AG04449 (cell line): ENCODE data around the gene KSR2.

ENCODE experiments used
- CTCF ChIA-PET: fragments of 350-600 bp; formaldehyde crosslinking; extraction: SDS; loops from one replicate; lab custom pipeline; 2021; ENCODE audit warnings: antibody characterized with exemption; lab: Yijun Ruan, JAX
- POLR2A ChIA-PET: fragments of 400-600, 350-600 bp; formaldehyde crosslinking; extraction: SDS; loops from one replicate; lab custom pipeline; 2020; ENCODE audit warnings: antibody characterized with exemption, inconsistent platforms; lab: Yijun Ruan, JAX
- DNase-seq: peaks from one replicate; pipeline ENCODE4 v3.0.0-alpha.2; 2010; ENCODE audit warnings: low read depth, low spot score
- H3K4me3 ChIP-seq: 2 replicates; pipeline ENCODE4 v1.5.1; 2011; ENCODE audit warnings: low read depth, mild to moderate bottlenecking, control low read depth, low read length
- TF ChIP-seq, protein P1 (sequence below): IDR thresholded peaks from one replicate; pipeline ENCODE4 v1.5.1; 2011; ENCODE audit warnings: mild to moderate bottlenecking, moderate library complexity, low read length, control low read depth, inconsistent platforms; ENCODE audit not compliant: insufficient read depth; ENCODE audit errors: missing control alignments

The KSR2 gene

DNA sequence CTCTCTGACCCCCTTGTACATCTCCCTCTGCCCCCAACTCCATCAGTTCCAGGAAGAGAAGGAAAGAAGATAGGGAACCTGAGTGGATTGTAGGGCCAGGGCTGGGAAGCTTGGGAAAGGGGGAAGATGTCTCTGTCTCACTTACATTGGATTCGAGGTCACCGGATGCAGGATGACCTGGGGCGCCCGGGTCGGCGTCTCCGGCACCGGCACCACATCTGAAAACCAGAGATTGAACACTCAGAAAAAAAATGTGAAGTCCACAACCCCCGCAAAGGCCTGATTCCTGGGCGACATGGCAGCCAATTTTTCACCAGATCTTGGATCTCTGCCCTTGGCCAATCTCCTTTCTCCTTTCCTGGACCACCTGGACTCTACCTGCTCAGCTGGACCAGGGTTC, 438.0 kb downstream of the KSR2 start:
- ChIA-PET CTCF (no interaction called here), POLR2A (no interaction called here)
- TF ChIP-seq, protein P1, sequence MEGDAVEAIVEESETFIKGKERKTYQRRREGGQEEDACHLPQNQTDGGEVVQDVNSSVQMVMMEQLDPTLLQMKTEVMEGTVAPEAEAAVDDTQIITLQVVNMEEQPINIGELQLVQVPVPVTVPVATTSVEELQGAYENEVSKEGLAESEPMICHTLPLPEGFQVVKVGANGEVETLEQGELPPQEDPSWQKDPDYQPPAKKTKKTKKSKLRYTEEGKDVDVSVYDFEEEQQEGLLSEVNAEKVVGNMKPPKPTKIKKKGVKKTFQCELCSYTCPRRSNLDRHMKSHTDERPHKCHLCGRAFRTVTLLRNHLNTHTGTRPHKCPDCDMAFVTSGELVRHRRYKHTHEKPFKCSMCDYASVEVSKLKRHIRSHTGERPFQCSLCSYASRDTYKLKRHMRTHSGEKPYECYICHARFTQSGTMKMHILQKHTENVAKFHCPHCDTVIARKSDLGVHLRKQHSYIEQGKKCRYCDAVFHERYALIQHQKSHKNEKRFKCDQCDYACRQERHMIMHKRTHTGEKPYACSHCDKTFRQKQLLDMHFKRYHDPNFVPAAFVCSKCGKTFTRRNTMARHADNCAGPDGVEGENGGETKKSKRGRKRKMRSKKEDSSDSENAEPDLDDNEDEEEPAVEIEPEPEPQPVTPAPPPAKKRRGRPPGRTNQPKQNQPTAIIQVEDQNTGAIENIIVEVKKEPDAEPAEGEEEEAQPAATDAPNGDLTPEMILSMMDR = no peak

DNA sequence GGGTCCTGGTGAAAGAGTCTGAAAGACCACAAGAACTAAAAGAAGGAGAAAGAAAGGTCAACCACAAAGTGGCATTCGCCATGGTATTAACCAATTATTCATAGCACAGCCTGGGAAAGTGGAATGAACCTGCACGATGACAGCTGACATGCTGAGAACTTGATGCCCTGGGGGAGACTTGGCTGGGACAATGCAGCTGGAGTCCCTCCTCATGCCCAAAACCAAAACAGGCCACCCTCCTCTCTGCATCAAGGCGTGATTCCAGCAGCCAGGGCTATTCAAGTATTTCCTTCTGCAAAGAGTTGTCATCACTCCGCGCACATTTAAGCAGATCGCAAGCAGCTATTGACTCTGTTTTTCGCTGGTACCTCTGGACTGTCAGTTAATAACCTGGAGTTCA, 440.3 kb downstream of the KSR2 start:
- no peak for DNase-seq
- ChIA-PET POLR2A (no interaction called here), CTCF (no interaction called here)
- no peak overlapping the region for H3K4me3 ChIP-seq
- TF ChIP-seq, protein P1 = no peak

More for the DNA sequence above, 438.0 kb downstream of the KSR2 start:
- no peak overlapping the region for H3K4me3 ChIP-seq
- DNase-seq = no peak

DNA sequence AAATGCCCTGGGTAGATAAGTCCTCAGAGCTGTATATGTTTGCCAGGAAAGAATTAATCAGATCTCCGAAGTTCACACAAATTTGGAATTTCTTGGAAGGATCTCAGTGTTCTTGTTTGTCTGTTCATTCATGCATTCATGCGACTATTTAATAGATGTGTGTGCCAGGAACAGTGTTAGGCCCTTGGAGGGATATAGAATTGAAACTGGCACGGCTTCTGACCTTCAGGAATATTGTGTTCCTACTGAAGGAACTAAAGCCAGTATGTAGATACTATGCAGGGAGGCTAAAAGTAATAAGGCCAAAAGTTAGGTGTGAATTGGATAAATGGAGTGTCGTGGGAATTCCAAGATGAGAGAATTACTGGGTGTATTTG, 441.3 kb downstream of the KSR2 start:
- DNase-seq = no peak
- POLR2A ChIA-PET = no interaction called here
- TF ChIP-seq, protein P1 = no peak

DNA sequence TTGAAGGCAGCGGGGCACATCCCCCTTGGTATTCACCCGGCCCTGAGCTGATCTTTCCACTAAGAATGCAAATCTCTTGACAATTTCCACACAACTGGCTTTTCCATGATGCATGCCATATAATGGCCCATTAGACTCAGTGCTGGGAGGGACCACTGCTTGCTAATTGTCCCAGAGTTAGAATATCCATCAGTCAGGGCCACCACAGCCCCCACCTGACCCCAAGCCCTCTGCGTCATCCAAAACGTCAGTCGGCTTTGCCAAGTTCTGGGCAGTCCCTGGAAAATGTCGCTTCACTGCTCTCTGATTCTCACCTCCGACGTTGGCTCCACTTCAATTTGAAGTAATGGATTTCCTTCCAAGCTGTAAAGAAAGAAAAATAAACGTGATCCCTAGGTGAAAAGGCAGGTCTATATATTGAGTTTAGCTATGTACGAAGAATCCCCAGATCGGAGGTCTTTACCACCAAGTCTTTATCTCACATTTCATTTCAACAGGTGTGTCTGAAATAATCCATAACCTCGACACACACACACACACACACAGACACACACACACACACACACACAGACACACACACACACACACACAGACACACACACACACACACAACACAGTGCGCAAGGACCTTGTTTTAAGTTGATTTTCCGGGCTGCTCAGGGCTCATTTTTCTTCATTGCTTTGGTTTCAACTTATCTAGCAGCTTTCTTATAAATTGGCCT, 441.9 kb downstream of the KSR2 start:
- TF ChIP-seq, protein P1 = no peak
- no peak overlapping the region for H3K4me3 ChIP-seq
- CTCF ChIA-PET = no interaction called here
- no peak for DNase-seq
- POLR2A ChIA-PET = no interaction called here

More for the DNA sequence above, 441.3 kb downstream of the KSR2 start:
- CTCF ChIA-PET = no interaction called here
- no peak overlapping the region for H3K4me3 ChIP-seq

DNA sequence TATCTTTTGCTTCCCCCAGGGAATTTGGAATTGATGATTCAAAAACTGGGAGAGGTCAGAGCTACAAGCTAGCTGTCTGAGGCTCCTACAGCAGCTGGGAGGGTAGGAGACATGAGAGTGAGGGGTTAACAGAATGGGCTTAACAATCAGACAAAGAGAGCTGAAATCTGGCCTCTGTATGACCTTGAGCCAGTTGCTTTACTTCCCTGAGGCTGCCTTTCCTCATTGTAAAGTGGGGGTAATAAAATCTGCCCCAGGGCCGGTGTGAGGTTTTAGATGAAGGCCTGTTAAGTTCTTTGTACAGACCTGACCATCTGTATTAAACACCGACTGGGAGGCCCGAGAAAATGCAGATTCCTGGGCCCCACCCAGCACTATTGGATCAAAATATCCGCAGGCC, 443.0 kb downstream of the KSR2 start:
- POLR2A ChIA-PET = no interaction called here
- no peak for DNase-seq
- no peak overlapping the region for H3K4me3 ChIP-seq
- TF ChIP-seq, protein P1 = no peak
- CTCF ChIA-PET = no interaction called here

DNA sequence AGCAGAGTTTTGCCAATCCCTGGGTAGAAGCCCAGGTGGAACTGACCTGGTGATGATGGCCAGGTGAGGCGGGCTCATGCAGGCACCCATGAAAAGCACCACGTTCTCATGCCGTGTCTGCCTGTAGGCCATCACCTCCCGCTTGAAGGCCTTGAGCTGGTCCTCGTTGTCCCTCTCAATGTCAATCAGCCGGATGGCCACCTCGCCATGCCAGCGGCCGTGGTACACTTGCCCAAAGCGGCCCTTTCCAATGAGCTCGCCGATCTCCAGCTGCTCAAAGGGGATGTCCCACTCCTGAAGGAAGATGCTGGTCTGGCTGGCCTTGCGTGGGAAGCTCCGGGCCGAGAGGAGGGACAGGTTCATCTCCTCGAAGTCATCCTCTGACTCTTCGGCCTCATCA, 444.0 kb downstream of the KSR2 start:
- ChIA-PET CTCF (no interaction called here), POLR2A (no interaction called here)
- no peak for DNase-seq
- no peak overlapping the region for H3K4me3 ChIP-seq
- TF ChIP-seq, protein P1 = no peak
